ENCODE measurements around the gene LHFPL6. TPM values are rescaled to one million over a fixed set of nuclear protein-coding genes. Genes with fewer than 3 reads are reported as not detected.

The LHFPL6 gene
- total RNA-seq, 1 donor from 2014 or later = 174 TPM

DNA sequence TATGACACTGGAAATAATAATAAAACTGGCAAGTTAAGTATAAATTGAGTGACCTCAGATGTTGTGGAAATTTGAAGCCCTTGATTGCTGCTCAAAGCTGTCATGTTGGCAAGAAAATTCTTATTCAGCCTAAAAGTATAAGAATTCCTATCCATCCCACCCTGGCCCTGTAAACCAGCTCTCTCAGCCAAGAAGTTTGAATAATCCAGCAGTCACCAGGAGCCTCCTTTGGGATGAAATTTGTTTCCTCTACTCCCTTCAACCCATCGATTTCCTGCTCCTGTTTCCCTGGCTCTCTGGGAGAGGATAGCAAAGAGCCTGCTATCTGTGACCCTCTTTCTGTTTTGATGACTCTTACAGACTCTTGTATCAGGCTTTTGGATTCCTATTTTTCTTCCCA is 169.3 kb downstream of the LHFPL6 start:
- H3K4me1 Mint-ChIP-seq (ENCODE audit: unreplicated experiment) = no peaks in the 10 kb centered on the region
- H3K36me3 Mint-ChIP-seq (ENCODE audit: unreplicated experiment) = peaks cover 18% of the 10 kb centered on the region
- no peaks in the 10 kb centered on the region for H3K27me3 Mint-ChIP-seq (ENCODE audit: unreplicated experiment)
- H3K4me3 Mint-ChIP-seq (ENCODE audit: unreplicated experiment) = no peak overlapping the region
- no peak overlapping the region for H3K27ac Mint-ChIP-seq (ENCODE audit: unreplicated experiment)
- peaks cover 12% of the 10 kb centered on the region for H3K9me3 Mint-ChIP-seq (ENCODE audit: unreplicated experiment)
- TF ChIP-seq, protein P1, sequence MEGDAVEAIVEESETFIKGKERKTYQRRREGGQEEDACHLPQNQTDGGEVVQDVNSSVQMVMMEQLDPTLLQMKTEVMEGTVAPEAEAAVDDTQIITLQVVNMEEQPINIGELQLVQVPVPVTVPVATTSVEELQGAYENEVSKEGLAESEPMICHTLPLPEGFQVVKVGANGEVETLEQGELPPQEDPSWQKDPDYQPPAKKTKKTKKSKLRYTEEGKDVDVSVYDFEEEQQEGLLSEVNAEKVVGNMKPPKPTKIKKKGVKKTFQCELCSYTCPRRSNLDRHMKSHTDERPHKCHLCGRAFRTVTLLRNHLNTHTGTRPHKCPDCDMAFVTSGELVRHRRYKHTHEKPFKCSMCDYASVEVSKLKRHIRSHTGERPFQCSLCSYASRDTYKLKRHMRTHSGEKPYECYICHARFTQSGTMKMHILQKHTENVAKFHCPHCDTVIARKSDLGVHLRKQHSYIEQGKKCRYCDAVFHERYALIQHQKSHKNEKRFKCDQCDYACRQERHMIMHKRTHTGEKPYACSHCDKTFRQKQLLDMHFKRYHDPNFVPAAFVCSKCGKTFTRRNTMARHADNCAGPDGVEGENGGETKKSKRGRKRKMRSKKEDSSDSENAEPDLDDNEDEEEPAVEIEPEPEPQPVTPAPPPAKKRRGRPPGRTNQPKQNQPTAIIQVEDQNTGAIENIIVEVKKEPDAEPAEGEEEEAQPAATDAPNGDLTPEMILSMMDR (IDR thresholded peaks at IDR 0.05) = no peak
- DNase-seq (ENCODE audit: extremely low spot score, unreplicated experiment) = no peak

DNA sequence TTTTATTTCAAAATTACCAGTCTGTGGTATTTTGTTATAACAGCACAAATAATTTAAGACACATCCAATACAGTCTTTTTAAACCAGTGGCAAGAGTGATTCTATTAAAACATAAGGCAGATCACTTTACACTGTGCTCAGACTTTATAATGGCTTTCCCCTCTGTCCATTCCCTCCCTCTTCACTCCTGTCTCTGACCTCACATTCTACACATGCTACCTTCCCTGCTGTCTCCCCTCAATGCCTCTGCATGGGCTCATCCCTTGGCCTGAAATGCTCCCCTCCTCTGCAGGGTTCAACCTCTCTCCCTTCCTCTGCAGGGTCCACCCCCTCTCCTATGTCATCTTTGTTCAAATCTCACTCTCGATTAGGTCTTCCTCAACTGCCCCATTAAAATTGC is 170.8 kb downstream of the LHFPL6 start:
- TF ChIP-seq, protein P1 (IDR thresholded peaks at IDR 0.05) = no peak
- H3K27ac Mint-ChIP-seq (ENCODE audit: unreplicated experiment) = no peak overlapping the region
- DNase-seq (ENCODE audit: extremely low spot score, unreplicated experiment) = no peak
- no peaks in the 10 kb centered on the region for H3K27me3 Mint-ChIP-seq (ENCODE audit: unreplicated experiment)
- H3K9me3 Mint-ChIP-seq (ENCODE audit: unreplicated experiment) = peaks cover 16% of the 10 kb centered on the region
- no peaks in the 10 kb centered on the region for H3K4me1 Mint-ChIP-seq (ENCODE audit: unreplicated experiment)
- peaks cover 20% of the 10 kb centered on the region for H3K36me3 Mint-ChIP-seq (ENCODE audit: unreplicated experiment)
- H3K4me3 Mint-ChIP-seq (ENCODE audit: unreplicated experiment) = no peak overlapping the region

DNA sequence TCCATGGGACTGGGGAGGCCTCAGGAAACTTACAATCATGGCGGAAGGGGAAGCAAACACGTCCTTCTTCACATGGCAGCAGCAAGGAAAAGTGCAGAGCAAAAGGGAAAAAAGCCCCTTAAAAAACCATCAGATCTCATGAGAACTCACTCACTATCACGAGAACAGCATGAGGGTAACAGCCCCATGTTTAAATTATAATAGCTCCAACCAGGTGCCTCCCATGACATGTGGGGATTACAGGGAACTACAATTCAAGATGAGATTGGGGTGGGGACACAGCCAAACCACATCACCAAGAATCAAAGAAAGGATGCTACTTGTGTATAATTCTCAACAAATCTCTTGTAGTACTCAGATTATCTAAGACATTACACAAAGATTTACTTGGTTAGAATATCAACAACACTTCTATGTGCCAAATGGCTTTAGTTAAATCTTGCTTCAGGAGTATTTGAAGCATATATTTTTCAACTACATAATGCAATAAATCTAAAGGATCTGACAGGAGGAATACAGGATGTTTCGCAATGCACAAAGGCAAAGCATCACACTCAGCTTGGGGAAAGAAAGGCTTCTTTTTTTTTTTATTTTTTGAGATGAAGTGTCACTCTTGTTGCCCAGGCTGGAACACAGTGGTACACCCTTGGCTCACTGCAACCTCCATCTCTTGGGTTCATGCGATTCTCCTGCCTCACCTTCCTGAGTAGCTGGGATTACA is 180.0 kb downstream of the LHFPL6 start:
- TF ChIP-seq, protein P1 (IDR thresholded peaks at IDR 0.05) = no peak
- DNase-seq (ENCODE audit: extremely low spot score, unreplicated experiment) = no peak
- Mint-ChIP-seq H3K4me3 (ENCODE audit: unreplicated experiment) (no peak overlapping the region), H3K27ac (ENCODE audit: unreplicated experiment) (no peak overlapping the region), H3K27me3 (ENCODE audit: unreplicated experiment) (no peaks in the 10 kb centered on the region), H3K9me3 (ENCODE audit: unreplicated experiment) (no peaks in the 10 kb centered on the region), H3K4me1 (ENCODE audit: unreplicated experiment) (peaks cover 10% of the 10 kb centered on the region), H3K36me3 (ENCODE audit: unreplicated experiment) (peaks cover 3% of the 10 kb centered on the region)

DNA sequence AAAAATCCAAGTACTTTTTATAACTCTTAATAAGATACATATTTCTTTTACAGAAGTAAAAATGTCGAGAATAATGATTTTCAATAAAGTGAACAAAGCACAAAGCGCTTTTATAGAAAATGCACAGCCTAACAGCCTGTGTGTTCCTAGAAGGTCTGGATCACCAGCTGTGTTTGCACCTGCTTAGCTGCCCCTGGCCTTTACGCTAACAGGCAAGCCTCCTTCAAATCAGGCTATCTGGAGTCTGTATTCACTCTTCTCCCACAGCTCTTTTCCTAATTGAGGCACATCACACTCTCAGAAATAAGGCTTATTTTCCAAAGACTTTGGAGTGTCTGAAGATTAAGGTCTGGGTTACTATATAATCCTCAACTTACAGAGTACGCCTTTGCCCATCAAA is 183.1 kb downstream of the LHFPL6 start:
- peaks cover 3% of the 10 kb centered on the region for H3K36me3 Mint-ChIP-seq (ENCODE audit: unreplicated experiment)
- H3K27me3 Mint-ChIP-seq (ENCODE audit: unreplicated experiment) = no peaks in the 10 kb centered on the region
- no peak overlapping the region for H3K27ac Mint-ChIP-seq (ENCODE audit: unreplicated experiment)
- no peaks in the 10 kb centered on the region for H3K9me3 Mint-ChIP-seq (ENCODE audit: unreplicated experiment)
- peaks cover 41% of the 10 kb centered on the region for H3K4me1 Mint-ChIP-seq (ENCODE audit: unreplicated experiment)
- H3K4me3 Mint-ChIP-seq (ENCODE audit: unreplicated experiment) = no peak overlapping the region
- DNase-seq (ENCODE audit: extremely low spot score, unreplicated experiment) = no peak
- TF ChIP-seq, protein P1 (IDR thresholded peaks at IDR 0.05) = no peak

DNA sequence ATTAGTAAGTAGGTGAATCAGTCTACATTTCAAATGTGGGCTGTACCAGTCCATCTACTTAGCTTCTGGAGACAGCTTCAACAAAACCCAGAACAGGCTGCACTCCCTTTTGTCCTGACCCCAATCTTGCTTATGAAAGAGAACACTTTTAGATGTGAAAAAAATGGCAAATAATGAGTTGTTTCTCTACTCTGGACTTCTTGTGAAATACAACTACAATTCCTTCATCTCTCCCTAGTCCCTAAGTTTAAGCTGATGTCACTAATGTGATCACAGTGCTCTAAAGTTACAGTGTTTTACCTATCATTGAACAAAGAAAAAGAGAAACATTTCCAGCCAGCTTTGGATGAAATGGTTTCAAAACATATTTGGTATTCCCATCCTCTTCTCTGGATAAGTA is 183.9 kb downstream of the LHFPL6 start:
- H3K27ac Mint-ChIP-seq (ENCODE audit: unreplicated experiment) = no peak overlapping the region
- no peaks in the 10 kb centered on the region for H3K27me3 Mint-ChIP-seq (ENCODE audit: unreplicated experiment)
- DNase-seq (ENCODE audit: extremely low spot score, unreplicated experiment) = no peak
- no peaks in the 10 kb centered on the region for H3K9me3 Mint-ChIP-seq (ENCODE audit: unreplicated experiment)
- TF ChIP-seq, protein P1 (IDR thresholded peaks at IDR 0.05) = no peak
- H3K4me1 Mint-ChIP-seq (ENCODE audit: unreplicated experiment) = peaks cover 49% of the 10 kb centered on the region
- no peak overlapping the region for H3K4me3 Mint-ChIP-seq (ENCODE audit: unreplicated experiment)
- peaks cover 3% of the 10 kb centered on the region for H3K36me3 Mint-ChIP-seq (ENCODE audit: unreplicated experiment)

Measured in osteocyte (in vitro differentiated cells).